Adrenal gland (tissue), 5 donors: ENCODE results near the gene AGFG1.

Source experiments
- CTCF ChIP-seq, 6 experiments: fragments of 450-650 bp in 4 of 6; fragments of 200-600 bp in 2 of 6; sonication (generic) in 1 of 6; IDR thresholded peaks; 1 replicate in 5 of 6; 2 replicates in 1 of 6; pipeline versions ENCODE4 v1.5.1 to v1.8.0; 2016 to 2021; ENCODE audit warnings: antibody characterized with exemption in 6 of 6, mild to moderate bottlenecking in 2 of 6, moderate library complexity in 1 of 6
- POLR2A ChIP-seq, 2 donors: fragments of 450-650 bp; IDR thresholded peaks; one replicate each; pipeline ENCODE4 v1.6.1; 2017; ENCODE audit warnings: antibody characterized with exemption in 2 of 2, mild to moderate bottlenecking in 2 of 2, moderate library complexity in 1 of 2
- donor health status: DM: no; HTN: no; CAD: no.

DNA sequence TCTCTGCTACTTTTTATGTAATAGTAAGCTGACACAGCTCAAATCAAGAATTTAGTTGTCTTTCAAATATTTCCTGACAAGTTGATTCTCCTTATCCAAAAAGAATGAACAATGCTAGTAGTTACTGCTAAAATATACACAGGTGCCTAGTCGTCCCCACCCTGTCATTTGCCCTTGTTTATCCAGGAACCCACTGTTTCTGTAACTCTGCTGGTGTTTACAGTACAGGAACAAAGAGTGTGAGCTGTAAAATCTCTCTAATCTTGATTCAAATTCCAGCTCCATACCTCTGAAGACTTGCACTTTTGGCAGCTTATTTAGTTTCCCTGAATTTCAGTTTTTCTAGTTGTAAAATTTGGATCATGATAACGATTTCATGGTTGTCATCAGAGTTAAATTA, 105.6 kb downstream of the AGFG1 start:
- no peak for TF ChIP-seq POLR2A (IDR thresholded peaks at IDR 0.05)
- no peak for TF ChIP-seq CTCF (IDR thresholded peaks at IDR 0.05)
